Activated B cell treated with CpG ODN at 0.5 μM for 24 hours (primary cell): ENCODE results near the gene RGS7. TPM values are rescaled to one million over a fixed set of nuclear protein-coding genes. Genes with fewer than 3 reads are reported as not detected.

ENCODE experiments used
- ATAC-seq: fragments of 200-7000 bp; cut with Tn5 transposase; one replicate; pipeline ENCODE4 v1.10.0; 2021; ENCODE audit warnings: low read depth, mild to moderate bottlenecking, moderate library complexity
- CTCF ChIA-PET: fragments of 350-600 bp; sonication (Branson Sonifier 250); formaldehyde crosslinking; loops from one replicate; lab custom pipeline; 2021; ENCODE audit warnings: antibody characterized with exemption; lab: Charles Lee
- POLR2A ChIA-PET: fragments of 350-600 bp; sonication (Branson Sonifier 250); formaldehyde crosslinking; loops from one replicate; lab custom pipeline; 2021; ENCODE audit warnings: antibody characterized with exemption; lab: Charles Lee
- DNase-seq: peaks from one replicate; pipeline ENCODE4 v3.0.0; 2022
- H3K27ac Mint-ChIP-seq: one replicate; pipeline ENCODE4 v1.8.0; 2020; ENCODE audit warnings: mixed read lengths
- H3K27me3 Mint-ChIP-seq: one replicate; pipeline ENCODE4 v1.8.0; 2021; ENCODE audit warnings: mixed read lengths
- H3K36me3 Mint-ChIP-seq: one replicate; pipeline ENCODE4 v1.8.0; 2021; ENCODE audit warnings: low read depth, mixed read lengths
- H3K4me1 Mint-ChIP-seq: one replicate; pipeline ENCODE4 v1.8.0; 2021; ENCODE audit warnings: mixed read lengths
- H3K4me3 Mint-ChIP-seq: one replicate; pipeline ENCODE4 v1.8.0; 2020; ENCODE audit warnings: mild to moderate bottlenecking, mixed read lengths
- H3K9me3 Mint-ChIP-seq: one replicate; pipeline ENCODE4 v1.8.0; 2020; ENCODE audit warnings: mixed read lengths
- CTCF ChIP-seq: fragments of 200-600 bp; IDR thresholded peaks from one replicate; pipeline ENCODE4 v1.8.0; 2022; ENCODE audit warnings: antibody characterized with exemption, mild to moderate bottlenecking
- intact Hi-C: fragments of 100-400 bp; cut with micrococcal nuclease; formaldehyde crosslinking; loops from one replicate; pipeline ENCODE4 v1.15.1; 2024
- total RNA-seq: library from RNA; stranded (reverse); gene quantifications from 2 replicates; pipeline ENCODE4 v1.2.3, GENCODE V29; 2022

The RGS7 gene
- total RNA-seq, 1 donor from 2014 or later = 0.49 TPM

DNA sequence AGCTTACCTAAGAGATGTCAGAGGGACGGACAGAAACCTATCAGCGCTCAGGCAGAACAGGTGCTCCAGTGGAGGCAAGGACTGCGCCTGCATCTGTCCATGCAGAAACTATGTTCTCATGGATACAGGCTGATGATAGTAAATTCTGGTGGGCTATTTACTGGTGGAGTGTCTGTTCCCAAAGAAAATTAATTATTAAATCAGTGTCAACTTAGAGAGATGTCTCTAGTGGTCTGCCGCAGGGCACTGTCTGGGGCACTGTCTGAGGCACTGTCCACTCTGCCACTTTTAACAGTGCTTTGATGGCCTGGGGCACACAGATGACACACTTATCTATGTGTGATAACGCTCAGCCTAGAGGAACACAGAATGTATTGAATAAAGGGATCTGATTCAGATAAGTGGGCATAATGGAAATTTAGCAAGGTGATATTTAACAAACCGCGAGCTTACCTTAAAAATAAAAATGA, 148.1 kb downstream of the RGS7 start:
- CTCF ChIA-PET = no interaction called here
- ATAC-seq = no peak
- POLR2A ChIA-PET = no interaction called here
- Mint-ChIP-seq H3K27ac (no peak overlapping the region), H3K9me3 (no peaks in the 10 kb centered on the region), H3K4me1 (no peaks in the 10 kb centered on the region), H3K36me3 (no peaks in the 10 kb centered on the region), H3K4me3 (no peak overlapping the region), H3K27me3 (no peaks in the 10 kb centered on the region)
- DNase-seq = no peak
- no peak for TF ChIP-seq CTCF
- intact Hi-C loops = no loop called here

GRCh38 chr1:241203817-241204216, 153.2 kb downstream of the RGS7 start:
- intact Hi-C loops = no loop called here
- Mint-ChIP-seq H3K4me3 (no peak overlapping the region), H3K4me1 (no peaks in the 10 kb centered on the region), H3K9me3 (no peaks in the 10 kb centered on the region), H3K36me3 (no peaks in the 10 kb centered on the region), H3K27ac (no peak overlapping the region), H3K27me3 (no peaks in the 10 kb centered on the region)
- DNase-seq (no peak), ATAC-seq (no peak)
- ChIA-PET POLR2A (no interaction called here), CTCF (no interaction called here)
- no peak for TF ChIP-seq CTCF

- POLR2A ChIA-PET = no interaction called here
Observed at GRCh38 chr1:241202401-241202800, 154.6 kb downstream of the RGS7 start.

DNA sequence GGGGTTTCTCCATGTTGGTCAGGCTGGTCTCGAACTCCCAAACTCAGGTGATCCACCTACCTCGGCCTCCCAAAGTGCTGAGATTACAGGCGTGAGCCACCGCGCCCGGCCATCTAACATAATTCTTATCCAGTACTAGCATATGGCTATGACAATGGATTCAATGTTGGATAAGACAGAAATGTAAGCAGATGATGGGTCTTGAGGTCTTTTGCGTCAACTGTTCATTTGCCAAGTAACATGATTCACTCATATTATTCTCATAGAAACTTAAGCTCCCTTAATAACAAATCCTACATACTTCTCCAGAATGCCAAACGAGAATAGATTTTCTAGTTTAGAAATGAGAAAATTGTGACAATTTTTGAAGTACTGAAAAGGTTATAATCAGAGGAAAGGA, 170.3 kb downstream of the RGS7 start:
- no peak for ATAC-seq
- POLR2A ChIA-PET = no interaction called here

More at GRCh38 chr1:241202401-241202800, 154.6 kb downstream of the RGS7 start:
- H3K27me3 Mint-ChIP-seq = no peaks in the 10 kb centered on the region
- CTCF ChIA-PET = no interaction called here
- intact Hi-C loops = no loop called here
- ATAC-seq (no peak), DNase-seq (no peak)
- no peaks in the 10 kb centered on the region for H3K9me3 Mint-ChIP-seq
- H3K4me1 Mint-ChIP-seq = no peaks in the 10 kb centered on the region
- H3K4me3 Mint-ChIP-seq = no peak overlapping the region
- no peak overlapping the region for H3K27ac Mint-ChIP-seq
- H3K36me3 Mint-ChIP-seq = no peaks in the 10 kb centered on the region
- no peak for TF ChIP-seq CTCF

GRCh38 chr1:241181971-241182370, 175.0 kb downstream of the RGS7 start:
- no peak for TF ChIP-seq CTCF
- Mint-ChIP-seq H3K27me3 (no peaks in the 10 kb centered on the region), H3K9me3 (peaks cover 1% of the 10 kb centered on the region), H3K27ac (no peak overlapping the region), H3K4me3 (no peak overlapping the region), H3K36me3 (no peaks in the 10 kb centered on the region), H3K4me1 (no peaks in the 10 kb centered on the region)
- intact Hi-C loops = no loop called here
- ChIA-PET CTCF (no interaction called here), POLR2A (no interaction called here)
- no peak for DNase-seq
- ATAC-seq = no peak

More for the DNA sequence above, 170.3 kb downstream of the RGS7 start:
- H3K9me3 Mint-ChIP-seq = no peaks in the 10 kb centered on the region
- H3K4me3 Mint-ChIP-seq = no peak overlapping the region
- H3K27me3 Mint-ChIP-seq = peaks cover 1% of the 10 kb centered on the region
- H3K4me1 Mint-ChIP-seq = no peaks in the 10 kb centered on the region
- CTCF ChIA-PET = no interaction called here
- intact Hi-C loops = no loop called here
- H3K36me3 Mint-ChIP-seq = no peaks in the 10 kb centered on the region
- TF ChIP-seq CTCF = no peak
- no peak overlapping the region for H3K27ac Mint-ChIP-seq
- no peak for DNase-seq
